Measurements from ENCODE around the gene PPARG. TPM values are rescaled to one million over a fixed set of nuclear protein-coding genes. Genes with fewer than 3 reads are reported as not detected.

Gene PPARG
- total and polyA plus RNA-seq, 2 experiments from 2014 or later = 0.15 to 0.42 TPM

DNA sequence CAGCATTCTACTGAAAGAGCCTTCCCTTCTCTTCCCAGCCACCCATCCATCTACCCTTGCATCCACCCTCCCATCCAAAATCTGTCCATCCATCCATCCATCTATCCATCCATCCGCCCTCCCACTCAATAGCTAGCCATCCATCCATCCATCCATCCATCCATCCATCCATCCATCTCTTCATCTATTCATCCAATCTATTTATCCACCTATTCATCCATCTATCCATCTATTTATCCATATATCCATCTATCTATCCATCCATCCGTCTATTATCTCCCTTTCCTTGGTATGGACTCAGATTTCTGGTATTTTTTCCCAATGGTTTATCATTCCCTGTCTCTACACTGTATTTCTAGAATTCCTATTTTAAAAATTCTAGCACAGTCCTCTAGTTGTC lies 46.1 kb upstream of the PPARG start:
- no peaks in the 10 kb centered on the region for H3K4me1 Mint-ChIP-seq
- no peak overlapping the region for H3K4me2 ChIP-seq
- no peak for ATAC-seq
- no peak overlapping the region for H3K27ac ChIP-seq (ENCODE audit: low read depth)
- no peaks in the 10 kb centered on the region; the same call in 2 of the 3 replicates for H3K9me3 Mint-ChIP-seq
- no peak overlapping the region for H3K4me3 ChIP-seq
- no peaks in the 10 kb centered on the region for H3K27me3 ChIP-seq (ENCODE audit: insufficient read depth)
- H4K20me1 ChIP-seq (replicated peaks; ENCODE audit: insufficient read depth) = no peaks in the 10 kb centered on the region
- H3K27me3 Mint-ChIP-seq (ENCODE audit: insufficient read depth, low read depth, poor library complexity) = no peaks in the 10 kb centered on the region
- H2AFZ ChIP-seq = no peak overlapping the region
- no peak overlapping the region for H3K27ac Mint-ChIP-seq
- no peaks in the 10 kb centered on the region for H3K4me1 ChIP-seq (ENCODE audit: insufficient read depth)
- H3K36me3 ChIP-seq (ENCODE audit: insufficient read depth) = no peaks in the 10 kb centered on the region
- no peaks in the 10 kb centered on the region for H3K36me3 Mint-ChIP-seq (ENCODE audit: low read depth)
- H3K4me3 Mint-ChIP-seq = no peak overlapping the region
- no peaks in the 10 kb centered on the region for H3F3A ChIP-seq (replicated peaks; ENCODE audit: low read depth)
- TF ChIP-seq, protein P1, sequence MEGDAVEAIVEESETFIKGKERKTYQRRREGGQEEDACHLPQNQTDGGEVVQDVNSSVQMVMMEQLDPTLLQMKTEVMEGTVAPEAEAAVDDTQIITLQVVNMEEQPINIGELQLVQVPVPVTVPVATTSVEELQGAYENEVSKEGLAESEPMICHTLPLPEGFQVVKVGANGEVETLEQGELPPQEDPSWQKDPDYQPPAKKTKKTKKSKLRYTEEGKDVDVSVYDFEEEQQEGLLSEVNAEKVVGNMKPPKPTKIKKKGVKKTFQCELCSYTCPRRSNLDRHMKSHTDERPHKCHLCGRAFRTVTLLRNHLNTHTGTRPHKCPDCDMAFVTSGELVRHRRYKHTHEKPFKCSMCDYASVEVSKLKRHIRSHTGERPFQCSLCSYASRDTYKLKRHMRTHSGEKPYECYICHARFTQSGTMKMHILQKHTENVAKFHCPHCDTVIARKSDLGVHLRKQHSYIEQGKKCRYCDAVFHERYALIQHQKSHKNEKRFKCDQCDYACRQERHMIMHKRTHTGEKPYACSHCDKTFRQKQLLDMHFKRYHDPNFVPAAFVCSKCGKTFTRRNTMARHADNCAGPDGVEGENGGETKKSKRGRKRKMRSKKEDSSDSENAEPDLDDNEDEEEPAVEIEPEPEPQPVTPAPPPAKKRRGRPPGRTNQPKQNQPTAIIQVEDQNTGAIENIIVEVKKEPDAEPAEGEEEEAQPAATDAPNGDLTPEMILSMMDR (conservative IDR thresholded peaks at IDR 0.05; ENCODE audit: low read depth in 2 of 2) = no peak
- TF ChIP-seq, protein P2, sequence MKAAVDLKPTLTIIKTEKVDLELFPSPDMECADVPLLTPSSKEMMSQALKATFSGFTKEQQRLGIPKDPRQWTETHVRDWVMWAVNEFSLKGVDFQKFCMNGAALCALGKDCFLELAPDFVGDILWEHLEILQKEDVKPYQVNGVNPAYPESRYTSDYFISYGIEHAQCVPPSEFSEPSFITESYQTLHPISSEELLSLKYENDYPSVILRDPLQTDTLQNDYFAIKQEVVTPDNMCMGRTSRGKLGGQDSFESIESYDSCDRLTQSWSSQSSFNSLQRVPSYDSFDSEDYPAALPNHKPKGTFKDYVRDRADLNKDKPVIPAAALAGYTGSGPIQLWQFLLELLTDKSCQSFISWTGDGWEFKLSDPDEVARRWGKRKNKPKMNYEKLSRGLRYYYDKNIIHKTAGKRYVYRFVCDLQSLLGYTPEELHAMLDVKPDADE (IDR thresholded peaks at IDR 0.05) = no peak
- no peak for TF ChIP-seq JUNB (IDR thresholded peaks at IDR 0.05; ENCODE audit: unreplicated experiment)
- no peak for TF ChIP-seq EZH2phosphoT487 (IDR thresholded peaks at IDR 0.05; ENCODE audit: unreplicated experiment)
- TF ChIP-seq, protein P3, sequence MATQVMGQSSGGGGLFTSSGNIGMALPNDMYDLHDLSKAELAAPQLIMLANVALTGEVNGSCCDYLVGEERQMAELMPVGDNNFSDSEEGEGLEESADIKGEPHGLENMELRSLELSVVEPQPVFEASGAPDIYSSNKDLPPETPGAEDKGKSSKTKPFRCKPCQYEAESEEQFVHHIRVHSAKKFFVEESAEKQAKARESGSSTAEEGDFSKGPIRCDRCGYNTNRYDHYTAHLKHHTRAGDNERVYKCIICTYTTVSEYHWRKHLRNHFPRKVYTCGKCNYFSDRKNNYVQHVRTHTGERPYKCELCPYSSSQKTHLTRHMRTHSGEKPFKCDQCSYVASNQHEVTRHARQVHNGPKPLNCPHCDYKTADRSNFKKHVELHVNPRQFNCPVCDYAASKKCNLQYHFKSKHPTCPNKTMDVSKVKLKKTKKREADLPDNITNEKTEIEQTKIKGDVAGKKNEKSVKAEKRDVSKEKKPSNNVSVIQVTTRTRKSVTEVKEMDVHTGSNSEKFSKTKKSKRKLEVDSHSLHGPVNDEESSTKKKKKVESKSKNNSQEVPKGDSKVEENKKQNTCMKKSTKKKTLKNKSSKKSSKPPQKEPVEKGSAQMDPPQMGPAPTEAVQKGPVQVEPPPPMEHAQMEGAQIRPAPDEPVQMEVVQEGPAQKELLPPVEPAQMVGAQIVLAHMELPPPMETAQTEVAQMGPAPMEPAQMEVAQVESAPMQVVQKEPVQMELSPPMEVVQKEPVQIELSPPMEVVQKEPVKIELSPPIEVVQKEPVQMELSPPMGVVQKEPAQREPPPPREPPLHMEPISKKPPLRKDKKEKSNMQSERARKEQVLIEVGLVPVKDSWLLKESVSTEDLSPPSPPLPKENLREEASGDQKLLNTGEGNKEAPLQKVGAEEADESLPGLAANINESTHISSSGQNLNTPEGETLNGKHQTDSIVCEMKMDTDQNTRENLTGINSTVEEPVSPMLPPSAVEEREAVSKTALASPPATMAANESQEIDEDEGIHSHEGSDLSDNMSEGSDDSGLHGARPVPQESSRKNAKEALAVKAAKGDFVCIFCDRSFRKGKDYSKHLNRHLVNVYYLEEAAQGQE (IDR thresholded peaks at IDR 0.05; ENCODE audit: unreplicated experiment) = no peak
- TF ChIP-seq EZH2 (IDR thresholded peaks at IDR 0.05; ENCODE audit: low read depth, unreplicated experiment) = no peak
- TF ChIP-seq NANOG (IDR thresholded peaks at IDR 0.05; ENCODE audit: borderline replicate concordance) = no peak
- H3K79me2 ChIP-seq (replicated peaks; ENCODE audit: insufficient read depth) = no peaks in the 10 kb centered on the region
- H3K9me2 ChIP-seq (ENCODE audit: insufficient read depth) = peaks cover 16% of the 10 kb centered on the region
- DNase-seq (ENCODE audit: low spot score) = no peak

DNA sequence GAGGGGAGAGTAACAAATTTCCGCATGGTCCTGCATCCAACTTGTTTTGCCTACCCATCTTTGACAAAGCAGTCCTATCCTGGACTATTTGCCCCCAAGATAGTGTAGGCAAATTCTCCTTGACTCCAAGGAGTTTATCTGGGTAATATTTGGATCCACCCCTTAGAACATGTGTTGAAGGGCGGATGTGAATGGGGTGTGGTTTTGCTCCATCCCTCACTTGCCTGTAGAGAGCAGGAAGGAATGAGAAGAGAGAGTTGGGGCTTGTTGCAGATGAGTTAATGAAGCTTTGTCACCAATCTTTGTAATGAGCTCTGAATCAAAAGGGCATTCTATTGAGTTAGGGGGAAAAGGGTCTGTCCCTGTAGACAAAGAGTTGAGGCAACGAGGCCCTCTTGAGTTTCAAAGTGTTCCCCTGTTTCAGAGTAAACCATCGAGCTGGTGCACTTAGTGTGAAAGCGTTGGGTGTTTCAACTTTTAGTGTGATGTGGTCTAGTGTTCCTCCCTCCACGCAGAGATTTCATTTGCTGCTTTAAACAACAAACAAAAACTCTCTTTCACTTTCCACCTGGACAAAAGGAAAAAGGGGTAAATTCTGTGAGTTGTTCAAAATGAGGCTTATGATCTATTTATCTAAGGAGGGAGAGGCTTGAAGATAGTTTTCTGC lies 42.2 kb upstream of the PPARG start:
- Mint-ChIP-seq H3K36me3 (ENCODE audit: low read depth) (no peaks in the 10 kb centered on the region; the same call in 2 of the 3 replicates), H3K9me3 (peaks cover 8% of the 10 kb centered on the region; the same call in 2 of the 3 replicates)
- no peak for DNase-seq (ENCODE audit: low spot score)
- no peak for TF ChIP-seq NANOG (IDR thresholded peaks at IDR 0.05; ENCODE audit: borderline replicate concordance)
- TF ChIP-seq, protein P2 (IDR thresholded peaks at IDR 0.05) = no peak
- TF ChIP-seq EZH2phosphoT487 (IDR thresholded peaks at IDR 0.05; ENCODE audit: unreplicated experiment) = no peak
- no peak for TF ChIP-seq CREB1 (CRISPR knock-in tag; IDR thresholded peaks at IDR 0.05; ENCODE audit: low read depth)
- TF ChIP-seq STAT1 (IDR thresholded peaks at IDR 0.05; ENCODE audit: unreplicated experiment) = no peak

More for the DNA sequence above, 42.2 kb upstream of the PPARG start:
- no peak for ATAC-seq
- Histone ChIP-seq H3K4me3 (no peak overlapping the region), H3K27ac (ENCODE audit: low read depth) (no peak overlapping the region), H3K9me2 (ENCODE audit: insufficient read depth) (peaks cover 16% of the 10 kb centered on the region), H3K4me2 (no peak overlapping the region), H3K4me1 (ENCODE audit: insufficient read depth) (no peaks in the 10 kb centered on the region), H2AFZ (no peak overlapping the region), H3K36me3 (ENCODE audit: insufficient read depth) (no peaks in the 10 kb centered on the region), H3F3A (replicated peaks; ENCODE audit: low read depth) (no peaks in the 10 kb centered on the region), H3K27me3 (ENCODE audit: insufficient read depth) (no peaks in the 10 kb centered on the region), H4K20me1 (replicated peaks; ENCODE audit: insufficient read depth) (no peaks in the 10 kb centered on the region), H3K79me2 (replicated peaks; ENCODE audit: insufficient read depth) (no peaks in the 10 kb centered on the region)
- H3K27ac Mint-ChIP-seq = no peak overlapping the region
- no peak overlapping the region for H3K4me3 Mint-ChIP-seq
- H3K4me1 Mint-ChIP-seq = no peaks in the 10 kb centered on the region
- no peaks in the 10 kb centered on the region for H3K27me3 Mint-ChIP-seq (ENCODE audit: insufficient read depth, low read depth, poor library complexity)
